H1 (cell line): ENCODE measurements around the gene MCM3AP. TPM values are rescaled to one million over a fixed set of nuclear protein-coding genes. Genes with fewer than 3 reads are reported as not detected.

Experiments used
- CTCF ChIA-PET: fragments of 300-600 bp; sonication (Branson Sonifier 250); formaldehyde crosslinking; loops from one replicate; lab custom pipeline; 2021; ENCODE audit not compliant: partially characterized antibody; lab: Charles Lee
- POLR2A ChIA-PET: fragments of 300-600 bp; sonication (Branson Sonifier 250); formaldehyde crosslinking; loops from one replicate; lab custom pipeline; 2021; ENCODE audit warnings: inconsistent platforms; ENCODE audit not compliant: partially characterized antibody; lab: Charles Lee
- DNase-seq, 2 experiments: peaks; one replicate each; pipeline versions ENCODE4 v3.0.0 to v3.0.0-alpha.2; 2010 to 2022; ENCODE audit warnings: low spot score in 2 of 2, low read depth in 1 of 2, mixed read lengths in 1 of 2
- FAIRE-seq: peaks from 2 replicates; lab custom pipeline; 2011; peaks lifted over from hg19 to GRCh38; lab: Jason Lieb, UNC
- H2AFZ ChIP-seq: 2 replicates; pipeline ENCODE4 v1.8.1; 2012; ENCODE audit warnings: low read length, inconsistent platforms
- H2AK5ac ChIP-seq: 2 replicates; pipeline ENCODE4 v1.6.1; 2013; ENCODE audit warnings: low read depth, low read length
- H2BK120ac ChIP-seq: replicated peaks from 2 replicates; pipeline ENCODE3; 2013; ENCODE audit warnings: low read depth, low read length, inconsistent platforms
- H2BK12ac ChIP-seq: 2 replicates; pipeline ENCODE4 v1.6.1; 2013; ENCODE audit warnings: low read depth, low read length
- H2BK15ac ChIP-seq: 2 replicates; pipeline ENCODE4 v1.6.1; 2013; ENCODE audit warnings: low read length
- H2BK20ac ChIP-seq: 2 replicates; pipeline ENCODE4 v1.6.1; 2013; ENCODE audit warnings: low read length
- H2BK5ac ChIP-seq: 2 replicates; pipeline ENCODE4 v1.6.1; 2013; ENCODE audit warnings: low read depth, low read length
- H3K14ac ChIP-seq: 2 replicates; pipeline ENCODE4 v1.6.1; 2013; ENCODE audit warnings: inconsistent platforms; ENCODE audit not compliant: insufficient read length
- H3K18ac ChIP-seq: 2 replicates; pipeline ENCODE4 v1.6.1; 2013; ENCODE audit warnings: low read length; ENCODE audit errors: extremely low read depth
- H3K23ac ChIP-seq: 2 replicates; pipeline ENCODE4 v1.6.1; 2013; ENCODE audit warnings: inconsistent platforms; ENCODE audit not compliant: insufficient read length
- H3K23me2 ChIP-seq: 2 replicates; pipeline ENCODE4 v1.6.1; 2013; ENCODE audit warnings: low read depth, low read length
- H3K27ac ChIP-seq: 2 replicates; pipeline ENCODE4 v1.6.1; 2011; ENCODE audit warnings: low read depth, low read length, inconsistent platforms
- H3K27me3 ChIP-seq, 4 experiments: replicated peaks in 1 of 4; 1 replicate in 1 of 4; 2 replicates in 3 of 4; pipeline versions ENCODE4 v1.6.1 to v1.8.1; 2011 to 2013; ENCODE audit warnings: low read length in 3 of 4, mild to moderate bottlenecking in 3 of 4, inconsistent platforms in 2 of 4, mixed read lengths in 2 of 4, moderate library complexity in 1 of 4; ENCODE audit not compliant: control insufficient read depth in 3 of 4, insufficient read depth in 3 of 4; ENCODE audit errors: extremely low read depth in 1 of 4
- H3K36me3 ChIP-seq, 4 experiments: 2 replicates each; pipeline versions ENCODE4 v1.6.1 to v1.8.1; 2011 to 2013; ENCODE audit warnings: mild to moderate bottlenecking in 4 of 4, low read length in 3 of 4, moderate library complexity in 2 of 4, control low read depth in 1 of 4, inconsistent platforms in 1 of 4; ENCODE audit not compliant: insufficient read depth in 4 of 4, control insufficient read depth in 2 of 4
- H3K4ac ChIP-seq: replicated peaks from 2 replicates; pipeline ENCODE3; 2013; ENCODE audit warnings: low read length, low read depth, mixed read lengths, inconsistent platforms; ENCODE audit not compliant: insufficient read length
- H3K4me1 ChIP-seq, 4 experiments: replicated peaks in 1 of 4; 1 replicate in 1 of 4; 2 replicates in 3 of 4; pipeline versions ENCODE4 v1.6.1 to v1.8.1; 2011 to 2013; ENCODE audit warnings: low read length in 3 of 4, inconsistent platforms in 2 of 4, mixed read lengths in 1 of 4; ENCODE audit not compliant: insufficient read depth in 4 of 4, control insufficient read depth in 3 of 4
- H3K4me2 ChIP-seq, 2 experiments: 2 replicates each; pipeline versions ENCODE4 v1.6.1 to v1.8.1; 2011 to 2013; ENCODE audit warnings: low read depth in 2 of 2, low read length in 2 of 2, control low read depth in 1 of 2, inconsistent platforms in 1 of 2, mild to moderate bottlenecking in 1 of 2; ENCODE audit not compliant: insufficient read depth in 1 of 2
- H3K4me3 ChIP-seq, 4 experiments: fragments of 200-600, 300-600 bp in 1 of 4; sonication (generic), shearing (Covaris generic), sonication (Bioruptor Twin) in 1 of 4; 2 replicates each; pipeline versions ENCODE4 v1.5.1 to v1.8.1; 2011 to 2016; ENCODE audit warnings: low read length in 4 of 4, low read depth in 3 of 4, control low read depth in 2 of 4, inconsistent platforms in 2 of 4, mild to moderate bottlenecking in 2 of 4, mixed read lengths in 1 of 4, moderate library complexity in 1 of 4; ENCODE audit not compliant: insufficient read depth in 2 of 4; ENCODE audit errors: extremely low read depth in 1 of 4
- H3K56ac ChIP-seq: replicated peaks from 2 replicates; pipeline ENCODE3; 2013; ENCODE audit warnings: low read depth, mild to moderate bottlenecking, mixed read lengths, low read length, inconsistent platforms; ENCODE audit not compliant: insufficient read length
- H3K79me1 ChIP-seq: 2 replicates; pipeline ENCODE4 v1.6.1; 2013; ENCODE audit warnings: low read depth, low read length, control low read depth
- H3K79me2 ChIP-seq, 2 experiments: 2 replicates each; pipeline versions ENCODE4 v1.6.1 to v1.8.1; 2012 to 2013; ENCODE audit warnings: low read length in 2 of 2, mild to moderate bottlenecking in 2 of 2, inconsistent platforms in 1 of 2; ENCODE audit not compliant: insufficient read depth in 2 of 2, control insufficient read depth in 1 of 2
- H3K9ac ChIP-seq, 4 experiments: replicated peaks in 1 of 4; 1 replicate in 1 of 4; 2 replicates in 3 of 4; pipeline versions ENCODE4 v1.6.1 to v1.8.1; 2011 to 2013; ENCODE audit warnings: low read depth in 3 of 4, low read length in 3 of 4, control low read depth in 2 of 4, mild to moderate bottlenecking in 2 of 4, moderate library complexity in 2 of 4, inconsistent platforms in 1 of 4; ENCODE audit errors: extremely low read depth in 1 of 4
- H3K9me3 ChIP-seq, 2 experiments: 2 replicates each; pipeline versions ENCODE4 v1.6.1 to v1.8.1; 2012 to 2013; ENCODE audit warnings: mild to moderate bottlenecking in 2 of 2, moderate library complexity in 2 of 2, control low read depth in 1 of 2, inconsistent platforms in 1 of 2, low read depth in 1 of 2, low read length in 1 of 2, mixed read lengths in 1 of 2; ENCODE audit not compliant: insufficient read depth in 2 of 2
- H4K20me1 ChIP-seq, 2 experiments: replicated peaks in 1 of 2; 2 replicates each; pipeline versions ENCODE3 to v1.8.1; 2011 to 2013; ENCODE audit warnings: inconsistent platforms in 2 of 2, low read length in 2 of 2, mild to moderate bottlenecking in 1 of 2; ENCODE audit not compliant: insufficient read depth in 2 of 2, control insufficient read depth in 1 of 2
- H4K5ac ChIP-seq: 2 replicates; pipeline ENCODE4 v1.6.1; 2013; ENCODE audit warnings: low read length, low read depth, mixed read lengths, inconsistent platforms; ENCODE audit not compliant: insufficient read length
- H4K8ac ChIP-seq: 2 replicates; pipeline ENCODE4 v1.8.0; 2013; ENCODE audit warnings: mild to moderate bottlenecking, moderate library complexity, low read length, inconsistent platforms; ENCODE audit not compliant: insufficient read depth; ENCODE audit errors: extremely low read depth
- H4K91ac ChIP-seq: replicated peaks from 2 replicates; pipeline ENCODE3; 2013; ENCODE audit warnings: low read length, mixed read lengths, inconsistent platforms; ENCODE audit not compliant: insufficient read length
- CHD1 ChIP-seq: IDR thresholded peaks from 2 replicates; pipeline ENCODE4 v1.6.1; 2012; ENCODE audit warnings: low read depth, low read length, improper control_type of control experiment
- CHD2 ChIP-seq: IDR thresholded peaks from 2 replicates; pipeline ENCODE4 v1.6.1; 2012; ENCODE audit warnings: low read length, improper control_type of control experiment
- CREB1 ChIP-seq: IDR thresholded peaks from 2 replicates; pipeline ENCODE4 v1.6.1; 2012; ENCODE audit warnings: inconsistent platforms
- CTBP2 ChIP-seq: IDR thresholded peaks from 2 replicates; pipeline ENCODE4 v1.7.0; 2011; ENCODE audit warnings: borderline replicate concordance, mild to moderate bottlenecking, moderate library complexity, mixed read lengths, low read length; ENCODE audit not compliant: insufficient read depth, insufficient read length
- FOSL1 ChIP-seq: IDR thresholded peaks from 2 replicates; pipeline ENCODE4 v1.6.1; 2011; ENCODE audit warnings: mild to moderate bottlenecking, low read depth, low read length, moderate library complexity; ENCODE audit not compliant: insufficient read depth
- HDAC6 ChIP-seq: IDR thresholded peaks from one replicate; pipeline ENCODE4 v1.7.1; 2012; ENCODE audit warnings: low read depth, mild to moderate bottlenecking, inconsistent platforms, low read length, moderate library complexity
- JUN ChIP-seq: IDR thresholded peaks from 2 replicates; pipeline ENCODE4 v1.6.1; 2011; ENCODE audit warnings: low read depth, mild to moderate bottlenecking, improper control_type of control experiment, low read length
- KDM4A ChIP-seq: IDR thresholded peaks from one replicate; pipeline ENCODE4 v1.7.1; 2012; ENCODE audit warnings: low read depth, mild to moderate bottlenecking, moderate library complexity, low read length, inconsistent platforms; ENCODE audit not compliant: severe bottlenecking
- POLR2A ChIP-seq, 2 experiments: IDR thresholded peaks; 1 replicate in 1 of 2; 2 replicates in 1 of 2; pipeline ENCODE4 v1.6.1; 2011; ENCODE audit warnings: low read depth in 2 of 2, low read length in 2 of 2, mild to moderate bottlenecking in 2 of 2; ENCODE audit errors: control extremely low read depth in 1 of 2
- RAD21 ChIP-seq, 2 experiments: IDR thresholded peaks in 1 of 2; conservative IDR thresholded peaks in 1 of 2; 2 replicates each; pipeline ENCODE4 v1.6.1; 2011; ENCODE audit warnings: low read depth in 2 of 2, low read length in 2 of 2, improper control_type of control experiment in 1 of 2, inconsistent platforms in 1 of 2, mild to moderate bottlenecking in 1 of 2, moderate library complexity in 1 of 2
- SIRT6 ChIP-seq: IDR thresholded peaks from one replicate; pipeline ENCODE4 v1.7.1; 2012; ENCODE audit warnings: low read length, inconsistent platforms
- SP1 ChIP-seq: IDR thresholded peaks from 2 replicates; pipeline ENCODE4 v1.6.1; 2011; ENCODE audit warnings: low read depth, low read length
- WGBS, 2 experiments: shearing (Covaris generic) in 1 of 2; methylation state at CpG; one replicate each; pipeline versions ENCODE4 v1.1.6 to v1.1.7; 2013 to 2015; ENCODE audit warnings: low lambda C conversion rate in 2 of 2, mixed read lengths in 2 of 2, inconsistent platforms in 1 of 2, low coverage in 1 of 2, missing lambda C conversion rate in 1 of 2; ENCODE audit not compliant: insufficient replicate concordance in 2 of 2, insufficient coverage in 1 of 2, insufficient read length in 1 of 2; ENCODE audit errors: extremely low coverage in 1 of 2, missing lambda C conversion rate in 1 of 2; 5-methylcytosine and 5-hydroxymethylcytosine counted together
- polyA plus RNA-seq, 7 experiments: library from polyadenylated mRNA; depleted of rRNA in 3 of 7; stranded (reverse) in 5 of 7; unstranded in 2 of 7; fragments of >200 nt in 5 of 7; fragments of 200-250 nt in 2 of 7; gene quantifications; 1 replicate in 5 of 7; 2 replicates in 1 of 7; 4 replicates in 1 of 7; pipeline versions ENCODE4 v1.2.1 to v1.2.3, GENCODE V29; 2011 to 2013; ENCODE audit warnings: missing spikeins in 2 of 7, mixed read lengths in 2 of 7
- total RNA-seq: library from RNA; stranded (reverse); fragmentation: NEBNext Ultra II Directional; extraction: Animal tissue kit (Norgen Biotek cat#: 25700); gene quantifications from 2 replicates; pipeline ENCODE4 v1.2.1, GENCODE V29; 2021
- TF ChIP-seq, protein P1 (sequence below): IDR thresholded peaks from 2 replicates; pipeline ENCODE4 v1.6.1; 2011; ENCODE audit warnings: low read depth, mild to moderate bottlenecking, low read length; ENCODE audit not compliant: insufficient read depth
- TF ChIP-seq, protein P2 (sequence below): IDR thresholded peaks from 2 replicates; pipeline ENCODE4 v1.6.1; 2012; ENCODE audit warnings: inconsistent platforms

Gene MCM3AP
- total and polyA plus RNA-seq, 2 of the 8 experiments (the other 6 are each of a cell fraction or from before 2014, with no cell fraction given), result 37.2 to 119 TPM

DNA sequence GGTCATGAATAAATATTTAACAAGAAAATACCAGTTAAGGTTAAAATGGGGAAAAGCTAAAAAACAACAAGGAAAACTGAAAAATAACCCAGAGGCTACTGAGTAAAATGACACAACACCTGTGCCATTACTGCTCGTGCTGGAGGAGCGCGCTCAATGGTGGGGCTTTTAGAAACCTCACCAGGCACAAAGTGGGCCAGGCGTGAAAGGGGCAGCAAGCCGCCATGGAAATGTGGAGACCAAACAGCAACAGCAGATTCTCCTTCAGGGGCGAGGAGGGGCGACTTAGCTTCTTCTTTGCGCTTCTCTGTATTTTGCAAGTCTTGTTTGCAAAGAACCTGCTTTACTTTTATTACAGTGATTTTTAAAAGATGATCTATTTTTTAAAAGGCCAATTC is 82.2 kb downstream of the MCM3AP start:
- POLR2A ChIA-PET, result interaction anchor here (0.6 to 1.2 kb wide), 2 partner anchors 12 to 116 kb away, joined by 3 read pairs; no protein-coding TSS in a partner anchor
- CTCF ChIA-PET, result interaction anchor here (0.8 to 1.5 kb wide), 4 partner anchors 13 to 50 kb away, joined by 3 to 5 read pairs (median 3); no protein-coding TSS in a partner anchor
- no peak overlapping the region for H3K27ac ChIP-seq
- TF ChIP-seq FOSL1 (no peak), KDM4A (no peak), CREB1 (no peak), CTBP2 (no peak), JUN (no peak), RAD21 (IDR thresholded peaks at IDR 0.05 in 1 of 2, conservative IDR thresholded peaks at IDR 0.05 in 1 of 2; ENCODE audit: low read depth in 2 of 2, low read length in 2 of 2) (no peak), SP1 (no peak), CHD1 (no peak), HDAC6 (no peak), SIRT6 (no peak), POLR2A (IDR thresholded peaks at IDR 0.05; ENCODE audit: control extremely low read depth in 1 of 2, low read depth in 2 of 2, low read length in 2 of 2) (no peak), CHD2 (no peak)
- TF ChIP-seq, protein P1, sequence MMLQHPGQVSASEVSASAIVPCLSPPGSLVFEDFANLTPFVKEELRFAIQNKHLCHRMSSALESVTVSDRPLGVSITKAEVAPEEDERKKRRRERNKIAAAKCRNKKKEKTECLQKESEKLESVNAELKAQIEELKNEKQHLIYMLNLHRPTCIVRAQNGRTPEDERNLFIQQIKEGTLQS, result no peak
- TF ChIP-seq, protein P2, sequence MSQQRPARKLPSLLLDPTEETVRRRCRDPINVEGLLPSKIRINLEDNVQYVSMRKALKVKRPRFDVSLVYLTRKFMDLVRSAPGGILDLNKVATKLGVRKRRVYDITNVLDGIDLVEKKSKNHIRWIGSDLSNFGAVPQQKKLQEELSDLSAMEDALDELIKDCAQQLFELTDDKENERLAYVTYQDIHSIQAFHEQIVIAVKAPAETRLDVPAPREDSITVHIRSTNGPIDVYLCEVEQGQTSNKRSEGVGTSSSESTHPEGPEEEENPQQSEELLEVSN, result no peak

More for the DNA sequence above, 82.2 kb downstream of the MCM3AP start:
- 87% methylated on average over 8 of the region's 8 CpGs; no CpG with 5 or more reads in 1 of the 2 experiments for WGBS, 2 experiments
- FAIRE-seq (no peak), DNase-seq (no peak)
- Histone ChIP-seq H3K14ac (no peak overlapping the region), H3K79me1 (no peaks in the 10 kb centered on the region), H2BK120ac (no peak overlapping the region), H2BK15ac (no peak overlapping the region), H3K27me3 (no peaks in the 10 kb centered on the region), H3K18ac (no peak overlapping the region), H3K9ac (no peak overlapping the region), H3K4me1 (no peaks in the 10 kb centered on the region), H4K20me1 (peaks cover 0 to 14% of the 10 kb centered on the region in 2 experiments), H3K79me2 (no peaks in the 10 kb centered on the region), H3K56ac (no peak overlapping the region), H3K4me3 (no peak overlapping the region), H2BK20ac (no peak overlapping the region), H4K5ac (no peak overlapping the region), H3K23me2 (no peaks in the 10 kb centered on the region), H2AFZ (no peak overlapping the region), H3K36me3 (peaks cover 10 to 44% (median 33%) of the 10 kb centered on the region in 4 experiments; a peak in 7 of 8 replicates), H4K91ac (no peak overlapping the region), H3K23ac (no peak overlapping the region), H4K8ac (no peak overlapping the region), H3K9me3 (no peaks in the 10 kb centered on the region), H2AK5ac (no peak overlapping the region), H2BK5ac (no peak overlapping the region), H3K4me2 (no peak overlapping the region), H2BK12ac (no peak overlapping the region), H3K4ac (no peak overlapping the region)
